ENCODE data around the gene TMEM229A.
A peak's percentile ranks its signal among the peaks of the same experiment; 100 is the strongest.
"Not testable (repeated sequence)": the region's sequence is repeated elsewhere in the genome, so short reads cannot be mapped to it uniquely, and the experiment has no call there.

The TMEM229A gene

GRCh38 chr7:124051681-124052377, 19.0 kb upstream of the TMEM229A start:
- Mint-ChIP-seq H3K27me3 (ENCODE audit: low read depth) (no peaks in the 10 kb centered on the region), H3K4me3 (no peak overlapping the region), H3K36me3 (ENCODE audit: low read depth) (no peaks in the 10 kb centered on the region), H3K9me3 (no peaks in the 10 kb centered on the region), H3K27ac (no peak overlapping the region), H3K4me1 (ENCODE audit: low read depth) (no peaks in the 10 kb centered on the region)
- no peak for DNase-seq (ENCODE audit: low spot score)

GRCh38 chr7:124042826-124043225, 10.0 kb upstream of the TMEM229A start:
- H3K4me3 Mint-ChIP-seq = no peak overlapping the region
- H3K4me1 Mint-ChIP-seq (ENCODE audit: low read depth) = no peaks in the 10 kb centered on the region
- H3K9me3 Mint-ChIP-seq = no peaks in the 10 kb centered on the region
- H3K27ac Mint-ChIP-seq = no peak overlapping the region
- no peaks in the 10 kb centered on the region for H3K36me3 Mint-ChIP-seq (ENCODE audit: low read depth)
- no peaks in the 10 kb centered on the region for H3K27me3 Mint-ChIP-seq (ENCODE audit: low read depth)
- DNase-seq (ENCODE audit: low spot score) = no peak

- Mint-ChIP-seq H3K27ac (no peak overlapping the region), H3K4me1 (ENCODE audit: low read depth) (no peaks in the 10 kb centered on the region), H3K36me3 (ENCODE audit: low read depth) (no peaks in the 10 kb centered on the region), H3K4me3 (no peak overlapping the region), H3K9me3 (no peaks in the 10 kb centered on the region), H3K27me3 (ENCODE audit: low read depth) (no peaks in the 10 kb centered on the region)
- DNase-seq (ENCODE audit: low spot score) = no peak
Measured at GRCh38 chr7:124041439-124041838, 8.6 kb upstream of the TMEM229A start.

GRCh38 chr7:124037902-124038301, 5.0 kb upstream of the TMEM229A start:
- not testable (repeated sequence) for H3K27ac Mint-ChIP-seq; H3K36me3 Mint-ChIP-seq (ENCODE audit: low read depth); H3K4me1 Mint-ChIP-seq (ENCODE audit: low read depth); H3K4me3 Mint-ChIP-seq; DNase-seq (ENCODE audit: low spot score); H3K9me3 Mint-ChIP-seq
- H3K27me3 Mint-ChIP-seq (ENCODE audit: low read depth) = peaks cover 21% of the 10 kb centered on the region

GRCh38 chr7:124035706-124036105, 2.8 kb upstream of the TMEM229A start:
- Mint-ChIP-seq H3K4me1 (ENCODE audit: low read depth) (peaks cover 2% of the 10 kb centered on the region), H3K36me3 (ENCODE audit: low read depth) (peaks cover 3% of the 10 kb centered on the region), H3K27me3 (ENCODE audit: low read depth) (peaks cover 38% of the 10 kb centered on the region), H3K27ac (no peak overlapping the region), H3K4me3 (no peak overlapping the region), H3K9me3 (no peaks in the 10 kb centered on the region)
- no peak for DNase-seq (ENCODE audit: low spot score)

GRCh38 chr7:124034754-124035100, 1.9 kb upstream of the TMEM229A start:
- H3K27ac Mint-ChIP-seq = no peak overlapping the region
- peaks cover 2% of the 10 kb centered on the region for H3K4me1 Mint-ChIP-seq (ENCODE audit: low read depth)
- no peak for DNase-seq (ENCODE audit: low spot score)
- H3K9me3 Mint-ChIP-seq = no peaks in the 10 kb centered on the region
- no peak overlapping the region for H3K4me3 Mint-ChIP-seq
- peaks cover 3% of the 10 kb centered on the region for H3K36me3 Mint-ChIP-seq (ENCODE audit: low read depth)
- H3K27me3 Mint-ChIP-seq (ENCODE audit: low read depth) = peaks cover 47% of the 10 kb centered on the region

- Mint-ChIP-seq H3K36me3 (ENCODE audit: low read depth) (peaks cover 3% of the 10 kb centered on the region), H3K9me3 (no peaks in the 10 kb centered on the region), H3K4me3 (no peak overlapping the region), H3K27ac (no peak overlapping the region), H3K27me3 (ENCODE audit: low read depth) (peaks cover 48% of the 10 kb centered on the region), H3K4me1 (ENCODE audit: low read depth) (peaks cover 2% of the 10 kb centered on the region)
- no peak for DNase-seq (ENCODE audit: low spot score)
Measured at GRCh38 chr7:124033807-124034753, 1.2 kb upstream of the TMEM229A start.

- DNase-seq (ENCODE audit: low spot score) = no peak
- Mint-ChIP-seq H3K9me3 (no peaks in the 10 kb centered on the region), H3K27ac (no peak overlapping the region), H3K4me1 (ENCODE audit: low read depth) (peaks cover 2% of the 10 kb centered on the region), H3K27me3 (ENCODE audit: low read depth) (peaks cover 48% of the 10 kb centered on the region), H3K4me3 (no peak overlapping the region), H3K36me3 (ENCODE audit: low read depth) (peaks cover 3% of the 10 kb centered on the region)
Measured at GRCh38 chr7:124033095-124033806, 384 bp upstream of the TMEM229A start.

GRCh38 chr7:124031919-124032318, 948 bp downstream of the TMEM229A start:
- Mint-ChIP-seq H3K27me3 (ENCODE audit: low read depth) (peaks cover 48% of the 10 kb centered on the region), H3K9me3 (no peaks in the 10 kb centered on the region)

GRCh38 chr7:124031406-124031805, 1.5 kb downstream of the TMEM229A start:
- Mint-ChIP-seq H3K9me3 (no peaks in the 10 kb centered on the region), H3K27ac (no peak overlapping the region), H3K36me3 (ENCODE audit: low read depth) (peaks cover 3% of the 10 kb centered on the region), H3K4me1 (ENCODE audit: low read depth) (peaks cover 2% of the 10 kb centered on the region), H3K27me3 (ENCODE audit: low read depth) (peaks cover 48% of the 10 kb centered on the region), H3K4me3 (no peak overlapping the region)
- no peak for DNase-seq (ENCODE audit: low spot score)

More at GRCh38 chr7:124031919-124032318, 948 bp downstream of the TMEM229A start:
- no peak for DNase-seq (ENCODE audit: low spot score)
- Mint-ChIP-seq H3K4me1 (ENCODE audit: low read depth) (peaks cover 2% of the 10 kb centered on the region), H3K36me3 (ENCODE audit: low read depth) (peaks cover 3% of the 10 kb centered on the region), H3K27ac (no peak overlapping the region), H3K4me3 (peak overlapping the region; percentile 61)

GRCh38 chr7:124030964-124031363, 1.9 kb downstream of the TMEM229A start:
- Mint-ChIP-seq H3K27me3 (ENCODE audit: low read depth) (peaks cover 48% of the 10 kb centered on the region), H3K36me3 (ENCODE audit: low read depth) (peaks cover 3% of the 10 kb centered on the region), H3K4me1 (ENCODE audit: low read depth) (peaks cover 2% of the 10 kb centered on the region), H3K9me3 (no peaks in the 10 kb centered on the region), H3K27ac (no peak overlapping the region), H3K4me3 (no peak overlapping the region)
- DNase-seq (ENCODE audit: low spot score) = no peak

- Mint-ChIP-seq H3K27ac (no peak overlapping the region), H3K36me3 (ENCODE audit: low read depth) (peaks cover 3% of the 10 kb centered on the region), H3K4me3 (no peak overlapping the region), H3K9me3 (no peaks in the 10 kb centered on the region), H3K4me1 (ENCODE audit: low read depth) (peaks cover 2% of the 10 kb centered on the region), H3K27me3 (ENCODE audit: low read depth) (peaks cover 38% of the 10 kb centered on the region)
- no peak for DNase-seq (ENCODE audit: low spot score)
Measured at GRCh38 chr7:124029396-124030188, 3.3 kb downstream of the TMEM229A start.

GRCh38 chr7:124027236-124027635, 5.6 kb downstream of the TMEM229A start:
- DNase-seq (ENCODE audit: low spot score) = no peak
- Mint-ChIP-seq H3K4me3 (no peak overlapping the region), H3K36me3 (ENCODE audit: low read depth) (no peaks in the 10 kb centered on the region), H3K9me3 (no peaks in the 10 kb centered on the region), H3K4me1 (ENCODE audit: low read depth) (peaks cover 2% of the 10 kb centered on the region), H3K27me3 (ENCODE audit: low read depth) (peaks cover 23% of the 10 kb centered on the region), H3K27ac (no peak overlapping the region)

All from T-helper 2 cell treated with Interferon-gamma antibody and Interleukin-4, amounts not matched to agents 5 μg/mL and 100 μg/mL, for 36 hours (primary cell).